PC-9 (cell line): ENCODE measurements around the gene GADD45G. TPM values are rescaled to one million over a fixed set of nuclear protein-coding genes. Genes with fewer than 3 reads are reported as not detected.

Experiments
- BruUV-seq: library from RNA; stranded (reverse); fragments of 400-500 nt; replicated peaks from 2 replicates; lab custom pipeline; 2021; lab: Mats Ljungman, UMichigan
- CTCF ChIA-PET: fragments of 300-600 bp; sonication (Branson Sonifier 250); formaldehyde crosslinking; loops from one replicate; lab custom pipeline; 2022; ENCODE audit warnings: antibody characterized with exemption; lab: Charles Lee
- POLR2A ChIA-PET: fragments of 300-600 bp; sonication (Branson Sonifier 250); formaldehyde crosslinking; loops from one replicate; lab custom pipeline; 2022; ENCODE audit warnings: antibody characterized with exemption; ENCODE audit not compliant: unreplicated experiment; lab: Charles Lee
- DNase-seq, 2 experiments: peaks; one replicate each; pipeline versions ENCODE4 v3.0.0 to v3.0.0-alpha.2; 2015 to 2022; ENCODE audit warnings: mixed read lengths in 1 of 2
- H2AFZ ChIP-seq: fragments of 200-600 bp; sonication (generic); 2 replicates; pipeline ENCODE4 v1.8.1; 2017; ENCODE audit warnings: antibody characterized with exemption
- H3F3A ChIP-seq: fragments of 200-600 bp; sonication (generic); 2 replicates; pipeline ENCODE4 v1.8.1; 2017; ENCODE audit warnings: antibody characterized with exemption, mild to moderate bottlenecking, low read depth; ENCODE audit not compliant: insufficient read depth
- H3K27ac ChIP-seq: fragments of 200-600 bp; sonication (generic); 2 replicates; pipeline ENCODE4 v1.6.1; 2016; ENCODE audit warnings: mixed run types
- H3K27me3 ChIP-seq: fragments of 200-600 bp; sonication (generic); 2 replicates; pipeline ENCODE4 v1.6.1; 2016; ENCODE audit warnings: low read depth, mixed run types; ENCODE audit not compliant: insufficient read depth
- H3K36me3 ChIP-seq: fragments of 200-600 bp; sonication (generic); 2 replicates; pipeline ENCODE4 v1.6.1; 2016; ENCODE audit warnings: low read depth, mixed run types
- H3K4me1 ChIP-seq: fragments of 200-600 bp; sonication (generic); replicated peaks from 2 replicates; pipeline ENCODE4 v1.6.1; 2016; ENCODE audit warnings: mixed run types; ENCODE audit not compliant: insufficient read depth
- H3K4me2 ChIP-seq: fragments of 200-600 bp; sonication (generic); 2 replicates; pipeline ENCODE4 v1.6.1; 2017; ENCODE audit warnings: mixed run types
- H3K4me3 ChIP-seq: fragments of 200-600 bp; sonication (generic); 2 replicates; pipeline ENCODE4 v1.6.1; 2016; ENCODE audit warnings: mixed run types
- H3K79me2 ChIP-seq: fragments of 200-600 bp; sonication (generic); 2 replicates; pipeline ENCODE4 v1.6.1; 2017; ENCODE audit warnings: low read depth, mixed run types
- H3K9me2 ChIP-seq: fragments of 200-600 bp; sonication (generic); 2 replicates; pipeline ENCODE4 v1.8.1; 2017; ENCODE audit warnings: mild to moderate bottlenecking; ENCODE audit not compliant: insufficient read depth
- H3K9me3 ChIP-seq: fragments of 200-600 bp; sonication (generic); 2 replicates; pipeline ENCODE4 v1.8.1; 2016; ENCODE audit warnings: low read depth; ENCODE audit not compliant: insufficient read depth
- H4K20me1 ChIP-seq: fragments of 200-600 bp; sonication (generic); 2 replicates; pipeline ENCODE4 v1.8.1; 2017; ENCODE audit not compliant: insufficient read depth
- EZH2 ChIP-seq: fragments of 200-600 bp; sonication (generic); IDR thresholded peaks from 2 replicates; pipeline ENCODE4 v1.8.0; 2017; ENCODE audit warnings: antibody characterized with exemption, low read depth
- intact Hi-C: fragments of 100-400 bp; cut with micrococcal nuclease; formaldehyde crosslinking; loops from one replicate; pipeline ENCODE4 v1.10.0; 2022; ENCODE audit not compliant: unreplicated experiment
- total RNA-seq: library from RNA; stranded (reverse); gene quantifications from 2 replicates; pipeline ENCODE4 v1.2.3, GENCODE V29; 2021
- TF ChIP-seq, protein P1 (sequence below): fragments of 200-600 bp; sonication (generic); conservative IDR thresholded peaks from 2 replicates; pipeline ENCODE4 v1.6.1; 2017; ENCODE audit warnings: mixed run types, antibody characterized with exemption, mild to moderate bottlenecking, moderate library complexity

GADD45G gene
- total RNA-seq, 1 experiment from 2014 or later: 2.4 TPM

DNA sequence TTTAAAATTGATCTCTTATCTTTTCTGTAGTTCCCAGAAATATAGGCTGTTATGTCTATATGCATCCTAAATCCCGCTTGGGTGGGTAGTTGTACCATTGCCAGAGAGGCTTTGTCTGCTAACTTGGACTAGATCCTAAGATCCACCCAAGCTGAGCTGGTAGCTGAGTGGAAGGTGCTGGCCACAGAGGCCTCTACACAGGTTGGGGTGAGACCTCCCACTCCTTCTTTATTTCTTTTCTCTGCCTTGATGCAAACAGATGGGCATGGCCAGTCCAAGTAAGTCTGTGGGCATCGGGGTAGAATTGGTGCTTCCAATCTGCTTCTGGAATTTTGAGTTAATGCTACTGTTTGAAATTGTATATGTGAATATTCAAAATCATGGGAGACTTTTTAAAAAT lies 14.4 kb upstream of the GADD45G start:
- ChIA-PET POLR2A (no interaction called here), CTCF (no interaction called here)
- no peaks in the 10 kb centered on the region for H3K4me1 ChIP-seq
- intact Hi-C loops: no loop called here
- H3K4me2 ChIP-seq: no peak overlapping the region
- peaks cover 89% of the 10 kb centered on the region for H3K27me3 ChIP-seq
- no peaks in the 10 kb centered on the region for H4K20me1 ChIP-seq
- H3K4me3 ChIP-seq: no peak overlapping the region
- H3K9me2 ChIP-seq: no peaks in the 10 kb centered on the region
- no peak overlapping the region for H3K27ac ChIP-seq
- H2AFZ ChIP-seq: no peak overlapping the region
- DNase-seq: no peak
- H3K79me2 ChIP-seq: no peaks in the 10 kb centered on the region
- no TSS peak for BruUV-seq
- TF ChIP-seq EZH2: no peak
- TF ChIP-seq, protein P1, sequence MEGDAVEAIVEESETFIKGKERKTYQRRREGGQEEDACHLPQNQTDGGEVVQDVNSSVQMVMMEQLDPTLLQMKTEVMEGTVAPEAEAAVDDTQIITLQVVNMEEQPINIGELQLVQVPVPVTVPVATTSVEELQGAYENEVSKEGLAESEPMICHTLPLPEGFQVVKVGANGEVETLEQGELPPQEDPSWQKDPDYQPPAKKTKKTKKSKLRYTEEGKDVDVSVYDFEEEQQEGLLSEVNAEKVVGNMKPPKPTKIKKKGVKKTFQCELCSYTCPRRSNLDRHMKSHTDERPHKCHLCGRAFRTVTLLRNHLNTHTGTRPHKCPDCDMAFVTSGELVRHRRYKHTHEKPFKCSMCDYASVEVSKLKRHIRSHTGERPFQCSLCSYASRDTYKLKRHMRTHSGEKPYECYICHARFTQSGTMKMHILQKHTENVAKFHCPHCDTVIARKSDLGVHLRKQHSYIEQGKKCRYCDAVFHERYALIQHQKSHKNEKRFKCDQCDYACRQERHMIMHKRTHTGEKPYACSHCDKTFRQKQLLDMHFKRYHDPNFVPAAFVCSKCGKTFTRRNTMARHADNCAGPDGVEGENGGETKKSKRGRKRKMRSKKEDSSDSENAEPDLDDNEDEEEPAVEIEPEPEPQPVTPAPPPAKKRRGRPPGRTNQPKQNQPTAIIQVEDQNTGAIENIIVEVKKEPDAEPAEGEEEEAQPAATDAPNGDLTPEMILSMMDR: no peak
- no peaks in the 10 kb centered on the region for H3K36me3 ChIP-seq
- no peaks in the 10 kb centered on the region for H3F3A ChIP-seq
- no peaks in the 10 kb centered on the region; the same call in 1 of the 2 replicates for H3K9me3 ChIP-seq

DNA sequence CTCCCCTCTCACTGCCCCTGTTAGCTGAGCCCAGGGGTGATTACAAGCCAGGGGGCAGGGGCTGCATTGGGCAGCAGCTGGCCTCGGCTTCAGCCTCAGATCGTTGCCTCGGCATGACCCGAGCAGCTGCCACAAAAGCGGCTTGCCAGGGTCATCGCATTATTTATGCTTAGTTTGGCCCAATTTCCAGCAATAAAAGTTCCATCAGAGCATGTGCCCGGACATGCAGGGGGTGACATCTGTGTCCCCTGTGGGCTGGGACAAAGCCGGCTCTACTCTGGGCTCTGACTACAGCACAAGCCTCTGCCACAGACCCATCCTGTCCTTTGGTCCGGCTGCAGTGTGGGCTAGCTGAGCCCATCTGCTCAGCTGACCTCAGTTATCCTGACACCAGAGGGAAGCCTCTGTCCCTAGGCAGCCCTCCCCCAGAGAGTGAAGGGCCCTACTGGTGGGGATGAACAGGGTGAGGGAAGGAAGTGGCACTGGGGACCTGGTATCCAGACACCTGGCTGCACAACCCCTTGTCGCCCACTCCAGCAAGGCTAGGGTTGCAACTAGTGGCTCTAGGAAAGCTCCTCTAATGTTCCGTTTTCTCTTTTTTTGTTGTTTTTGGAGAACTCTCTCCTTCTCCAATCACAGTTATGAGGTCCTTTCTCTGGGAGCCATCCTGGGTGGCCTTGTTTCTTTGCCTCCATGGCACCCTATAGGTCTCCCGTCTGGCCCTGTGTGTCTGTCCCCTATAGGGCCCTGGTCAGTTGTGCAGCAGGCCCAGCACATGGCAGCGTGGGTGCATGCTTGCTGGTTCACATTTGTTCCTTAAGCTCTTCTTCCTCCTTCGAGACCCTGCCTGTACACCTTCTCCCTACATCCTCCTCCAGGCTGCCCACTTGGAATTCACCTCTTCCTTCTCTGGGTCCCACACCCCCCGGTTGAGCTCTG lies 13.3 kb upstream of the GADD45G start:
- TF ChIP-seq, protein P1: no peak
- no peak for TF ChIP-seq EZH2
- H3K4me2 ChIP-seq: no peak overlapping the region
- H3K4me3 ChIP-seq: no peak overlapping the region
- no peaks in the 10 kb centered on the region for H3K9me2 ChIP-seq
- POLR2A ChIA-PET: no interaction called here
- no peak overlapping the region for H3K27ac ChIP-seq
- DNase-seq: no peak
- H3F3A ChIP-seq: no peaks in the 10 kb centered on the region
- no peaks in the 10 kb centered on the region for H3K4me1 ChIP-seq
- no peaks in the 10 kb centered on the region for H3K9me3 ChIP-seq
- no TSS peak for BruUV-seq
- H3K36me3 ChIP-seq: no peaks in the 10 kb centered on the region
- intact Hi-C loops: no loop called here
- peaks cover 89% of the 10 kb centered on the region for H3K27me3 ChIP-seq
- no peaks in the 10 kb centered on the region for H3K79me2 ChIP-seq
- H2AFZ ChIP-seq: no peak overlapping the region
- H4K20me1 ChIP-seq: no peaks in the 10 kb centered on the region
- CTCF ChIA-PET: interaction anchor here (0.6 kb wide), 2 partner anchors 273 to 539 kb away, joined by 3 read pairs; partner anchors contain the start of gene SECISBP2

- H3K9me3 ChIP-seq: no peaks in the 10 kb centered on the region
- H3K4me2 ChIP-seq: no peak overlapping the region
- no peak for DNase-seq
- H3K9me2 ChIP-seq: no peaks in the 10 kb centered on the region
- H3K4me1 ChIP-seq: no peaks in the 10 kb centered on the region
- no peaks in the 10 kb centered on the region for H4K20me1 ChIP-seq
- H3K79me2 ChIP-seq: no peaks in the 10 kb centered on the region
- H2AFZ ChIP-seq: no peak overlapping the region
- peaks cover 89% of the 10 kb centered on the region for H3K27me3 ChIP-seq
- H3K36me3 ChIP-seq: no peaks in the 10 kb centered on the region
- CTCF ChIA-PET: interaction anchor here (0.6 kb wide), 1 partner anchor 539 kb away, joined by 3 read pairs; no protein-coding TSS in a partner anchor
- no peak overlapping the region for H3K27ac ChIP-seq
- no peaks in the 10 kb centered on the region for H3F3A ChIP-seq
- H3K4me3 ChIP-seq: no peak overlapping the region
- TF ChIP-seq EZH2: no peak
- TF ChIP-seq, protein P1: no peak
- POLR2A ChIA-PET: no interaction called here
- BruUV-seq: no TSS peak
- intact Hi-C loops: no loop called here
Observed at GRCh38 chr9:89592213-89592815, 12.5 kb upstream of the GADD45G start.
